MM.1S (cell line): ENCODE measurements around the gene CUBN.

Experiments
- CTCF ChIP-seq: fragments of 300-600 bp; sonication (generic); IDR thresholded peaks from 2 replicates; pipeline ENCODE4 v1.5.1; 2016; ENCODE audit warnings: antibody characterized with exemption, low read length, mixed read lengths
- EZH2 ChIP-seq: fragments of 300-600 bp; sonication (generic); optimal IDR thresholded peaks from 2 replicates; pipeline ENCODE3; 2017; ENCODE audit warnings: low read depth, mild to moderate bottlenecking, antibody characterized with exemption, low read length, mixed read lengths
- EZH2phosphoT487 ChIP-seq: fragments of 300-600 bp; sonication (generic); IDR thresholded peaks from 2 replicates; pipeline ENCODE4 v1.6.1; 2018; ENCODE audit warnings: antibody characterized with exemption, low read length

GRCh38 chr10:16950656-16951601 is 178.7 kb downstream of the CUBN start:
- TF ChIP-seq EZH2phosphoT487: no peak
- no peak for TF ChIP-seq CTCF
- TF ChIP-seq EZH2: no peak
